Tibial nerve (tissue), 4 donors: ENCODE measurements around the gene RYR1.

Source experiments
- CTCF ChIP-seq, 5 experiments: fragments of 200-600 bp in 3 of 5; fragments of 450-650 bp in 2 of 5; sonication (generic) in 3 of 5; IDR thresholded peaks; one replicate each; pipeline ENCODE4 v1.5.1; 2016 to 2019; ENCODE audit warnings: antibody characterized with exemption in 5 of 5, mild to moderate bottlenecking in 3 of 5, moderate library complexity in 2 of 5
- EP300 ChIP-seq, 2 donors: sonication (generic); formaldehyde crosslinking; IDR thresholded peaks; one replicate each; pipeline ENCODE4 v1.6.1; 2017; ENCODE audit warnings: antibody characterized with exemption in 2 of 2, mild to moderate bottlenecking in 1 of 2
- POLR2A ChIP-seq, 2 donors: fragments of 450-650 bp; IDR thresholded peaks; one replicate each; pipeline ENCODE4 v1.6.1; 2017; ENCODE audit warnings: antibody characterized with exemption in 2 of 2, mild to moderate bottlenecking in 2 of 2, moderate library complexity in 2 of 2

DNA sequence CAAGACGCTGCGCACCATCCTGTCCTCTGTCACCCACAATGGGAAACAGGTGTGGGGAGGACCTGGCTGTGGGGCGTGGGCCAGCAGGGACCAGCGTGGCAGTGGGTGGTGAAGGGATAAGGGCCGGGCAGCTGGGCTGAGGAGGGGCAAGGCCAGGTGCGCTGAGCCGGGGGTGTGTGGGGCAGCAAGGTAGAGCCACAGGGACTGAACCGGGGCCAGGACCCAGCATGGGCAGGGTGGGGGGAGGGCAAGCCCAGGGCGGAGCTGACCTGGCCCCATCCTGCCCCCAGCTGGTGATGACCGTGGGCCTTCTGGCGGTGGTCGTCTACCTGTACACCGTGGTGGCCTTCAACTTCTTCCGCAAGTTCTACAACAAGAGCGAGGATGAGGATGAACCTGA, 146.6 kb downstream of the RYR1 start:
- TF ChIP-seq CTCF (IDR thresholded peaks at IDR 0.05) (no peak), POLR2A (IDR thresholded peaks at IDR 0.05) (no peak), EP300 (IDR thresholded peaks at IDR 0.05) (no peak)
